ENCODE results near the gene CDHR2. TPM values are rescaled to one million over a fixed set of nuclear protein-coding genes. Genes with fewer than 3 reads are reported as not detected.

CDHR2 gene
- total and polyA plus RNA-seq, 2 of the 13 experiments (the other 11 are each of a cell fraction or from before 2014, with no cell fraction given): 17.9 to 20.9 TPM

GRCh38 chr5:176545388-176545736 is 3.8 kb upstream of the CDHR2 start (continued):
- no peak for TF ChIP-seq CREB3 (CRISPR knock-in tag; IDR thresholded peaks at IDR 0.05)
- TF ChIP-seq NR2C2 (CRISPR knock-in tag; IDR thresholded peaks at IDR 0.05; ENCODE audit: borderline replicate concordance): peak; percentile 11; the same call in 1 of the 2 replicates
- TF ChIP-seq RARA (CRISPR knock-in tag; IDR thresholded peaks at IDR 0.05): no peak
- TF ChIP-seq ASH2L (IDR thresholded peaks at IDR 0.05; ENCODE audit: insufficient read length, low read depth, low read length): peak; percentile 9
- no peak for TF ChIP-seq PPARG (CRISPR knock-in tag; conservative IDR thresholded peaks at IDR 0.05)
- TF ChIP-seq ZNF616 (CRISPR knock-in tag; IDR thresholded peaks at IDR 0.05; ENCODE audit: low read depth): no peak
- 0 out of 2 replicates have a peak, but pooled peaks have one; percentile 14 for TF ChIP-seq ZNF343 (CRISPR knock-in tag; IDR thresholded peaks at IDR 0.05)
- peak; percentile 32; the same call in 1 of the 2 replicates for TF ChIP-seq MTERF4 (CRISPR knock-in tag; IDR thresholded peaks at IDR 0.05)
- no peak for TF ChIP-seq NFATC3 (CRISPR knock-in tag; IDR thresholded peaks at IDR 0.05)
- no peak for TF ChIP-seq ZNF678 (CRISPR knock-in tag; IDR thresholded peaks at IDR 0.05)
- TF ChIP-seq SUZ12 (IDR thresholded peaks at IDR 0.05; ENCODE audit: low read depth, low read length): no peak
- no peak for TF ChIP-seq ZSCAN31 (CRISPR knock-in tag; IDR thresholded peaks at IDR 0.05; ENCODE audit: low read depth)
- no peak for TF ChIP-seq TOE1 (CRISPR knock-in tag; IDR thresholded peaks at IDR 0.05)

Measured in HepG2 (cell line).